Ureter (tissue), 1 donor: ENCODE data around the gene WDR83. TPM values are rescaled to one million over a fixed set of nuclear protein-coding genes. Genes with fewer than 3 reads are reported as not detected.
"Not testable (repeated sequence)": the region's sequence is repeated elsewhere in the genome, so short reads cannot be mapped to it uniquely, and the experiment has no call there.

ENCODE experiments used
- DNase-seq: peaks from one replicate; pipeline ENCODE4 v3.0.0-alpha.2; 2020; ENCODE audit warnings: low spot score
- total RNA-seq: library from RNA; stranded (reverse); gene quantifications from one replicate; pipeline ENCODE4 v1.2.4, GENCODE V29; 2023
- donor health status: DM: yes; HTN: yes; CAD: no.

WDR83 gene
- 11.0 TPM for total RNA-seq

- DNase-seq, result peak; percentile 77
These were observed at the start of gene WDR83, which contains the start of gene MAN2B1 for GRCh38 chr19:12666265-12667048. TSS of gene WDR83 (plus strand) at chr19:12666807. CDS start at chr19:12669791, 2,984 bp downstream. TSS of gene MAN2B1 (minus strand) at chr19:12666742. CDS start at chr19:12666701, 41 bp downstream.

GRCh38 chr19:12617646-12618045 lies 49.0 kb upstream of the WDR83 start:
- no peak for DNase-seq

DNA sequence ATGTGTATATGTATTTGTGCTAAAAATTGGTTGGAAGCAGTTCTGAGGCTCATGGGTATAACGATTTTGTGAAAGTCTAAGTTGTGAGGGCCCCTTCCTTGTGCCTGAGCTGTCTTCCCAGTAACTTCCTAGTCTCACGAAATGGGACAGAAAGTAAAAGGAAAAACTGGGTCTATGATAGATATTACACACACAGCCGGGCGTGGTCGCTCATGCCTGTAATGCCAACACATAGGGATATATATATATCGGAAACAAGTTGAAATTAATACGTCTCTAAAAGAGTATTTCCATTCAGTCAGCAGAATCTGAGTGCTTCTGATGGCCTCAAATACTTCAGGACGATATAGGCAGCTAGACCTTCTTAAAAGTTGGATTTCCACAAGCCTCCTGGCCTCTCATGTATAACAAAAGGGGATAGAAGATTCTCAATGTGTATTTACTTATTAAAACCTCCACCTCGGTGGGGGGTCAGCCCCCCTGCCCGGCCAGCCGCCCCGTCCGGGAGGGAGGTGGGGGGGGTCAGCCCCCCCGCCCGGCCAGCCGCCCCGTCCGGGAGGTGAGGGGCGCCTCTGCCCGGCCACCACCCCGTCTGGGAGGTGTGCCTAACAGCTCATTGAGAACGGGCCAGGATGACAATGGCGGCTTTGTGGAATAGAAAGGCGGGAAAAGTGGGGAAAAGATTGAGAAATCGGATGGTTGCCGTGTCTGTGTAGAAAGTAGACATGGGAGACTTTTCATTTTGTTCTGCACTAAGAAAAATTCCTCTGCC lies 45.2 kb upstream of the WDR83 start:
- not testable (repeated sequence) for DNase-seq

- no peak for DNase-seq
These were observed 43.1 kb upstream of the WDR83 start for GRCh38 chr19:12623361-12624031.

- no peak for DNase-seq
These were observed 39.6 kb upstream of the WDR83 start for GRCh38 chr19:12626958-12627357.

GRCh38 chr19:12628040-12629022 lies 38.3 kb upstream of the WDR83 start:
- DNase-seq, result no peak

- DNase-seq, result no peak
These were observed 37.4 kb upstream of the WDR83 start for GRCh38 chr19:12629215-12629614.

DNA sequence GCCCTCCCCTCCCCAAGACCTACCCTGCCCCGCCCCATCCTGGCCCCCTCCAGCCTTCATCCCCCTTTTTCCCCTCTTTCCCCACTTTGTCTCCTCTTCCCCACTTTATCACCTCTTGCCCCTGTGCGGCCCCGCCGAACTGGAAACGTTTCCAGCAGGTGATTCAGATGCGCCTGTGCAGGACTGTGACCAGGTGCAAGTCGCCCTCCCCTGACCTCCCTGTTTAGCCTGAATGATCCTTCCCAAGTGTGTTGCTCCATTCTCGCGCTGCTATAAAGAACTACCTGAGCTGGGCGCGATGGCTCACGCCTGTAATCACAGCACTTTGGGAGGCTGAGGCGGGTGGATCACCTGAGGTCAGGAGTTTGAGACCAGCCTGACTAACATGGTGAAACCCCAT lies 30.0 kb upstream of the WDR83 start:
- DNase-seq, result no peak

DNA sequence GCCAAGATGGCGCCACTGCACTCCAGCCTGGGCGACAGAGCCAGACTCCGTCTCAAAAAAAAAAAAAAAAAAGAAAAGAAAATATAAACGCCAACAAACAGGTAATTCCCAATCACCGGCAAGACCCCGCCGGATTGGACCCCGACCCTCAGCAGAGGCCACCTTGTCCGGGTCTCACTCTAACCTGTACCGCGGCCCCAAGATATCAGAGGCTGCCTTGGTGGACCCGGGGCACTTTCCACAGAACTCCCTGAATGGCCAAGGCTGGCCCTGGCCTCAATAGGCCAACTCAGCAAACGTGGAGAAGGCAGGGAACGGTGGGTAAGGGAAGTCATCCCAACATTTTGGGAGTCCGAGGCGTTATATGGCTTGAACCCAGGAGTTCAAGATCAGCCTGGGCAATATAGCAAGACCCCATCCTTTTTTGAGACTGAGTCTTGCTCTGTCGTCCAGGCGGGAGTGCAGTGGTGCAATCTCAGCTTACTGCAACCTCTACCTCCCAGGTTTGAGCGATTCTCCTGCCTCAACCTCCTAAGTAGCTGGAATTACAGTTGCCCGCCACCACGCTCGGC lies 27.9 kb upstream of the WDR83 start:
- no peak for DNase-seq

GRCh38 chr19:12639901-12640613 lies 26.6 kb upstream of the WDR83 start:
- DNase-seq, result peak; percentile 87

DNA sequence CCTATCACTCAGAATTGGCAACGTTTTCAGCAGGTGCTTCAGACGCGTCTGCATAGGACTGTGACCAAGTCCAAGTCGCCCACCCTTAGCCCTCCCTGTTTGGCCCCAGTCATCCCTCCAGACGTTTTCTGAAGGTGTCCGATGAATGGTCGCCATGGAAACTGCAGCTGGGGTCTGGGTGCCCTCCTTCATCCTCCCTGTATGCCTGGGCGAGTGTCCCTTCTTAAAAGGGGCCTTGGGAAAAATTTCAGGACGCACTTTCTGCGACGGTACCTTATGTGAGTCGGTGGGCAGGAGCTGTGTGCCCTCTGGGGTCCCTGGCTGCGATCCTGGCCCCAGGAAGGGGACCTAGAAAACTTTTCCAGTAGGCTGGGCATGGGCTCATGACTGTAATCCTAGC lies 25.2 kb upstream of the WDR83 start:
- DNase-seq, result no peak

DNA sequence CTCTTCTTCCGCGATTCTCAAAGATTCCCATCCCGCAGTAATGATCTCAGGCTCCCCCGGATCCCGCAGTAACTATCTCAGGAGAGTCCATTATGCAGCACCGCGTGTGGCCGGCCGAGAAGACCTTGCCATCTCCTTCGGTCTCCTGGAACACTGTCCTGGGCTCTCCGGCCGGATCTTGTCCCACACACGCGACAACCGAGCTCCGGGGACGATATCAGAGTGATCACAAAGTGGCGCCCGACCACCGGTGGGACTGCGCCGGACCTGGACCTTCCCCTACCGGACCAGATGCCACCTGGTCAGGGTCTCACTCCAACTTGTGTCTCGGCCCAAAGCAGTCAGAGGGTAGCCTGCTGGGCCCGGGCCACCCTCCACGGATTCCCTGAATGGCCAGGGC lies 24.1 kb upstream of the WDR83 start:
- DNase-seq, result no peak

DNA sequence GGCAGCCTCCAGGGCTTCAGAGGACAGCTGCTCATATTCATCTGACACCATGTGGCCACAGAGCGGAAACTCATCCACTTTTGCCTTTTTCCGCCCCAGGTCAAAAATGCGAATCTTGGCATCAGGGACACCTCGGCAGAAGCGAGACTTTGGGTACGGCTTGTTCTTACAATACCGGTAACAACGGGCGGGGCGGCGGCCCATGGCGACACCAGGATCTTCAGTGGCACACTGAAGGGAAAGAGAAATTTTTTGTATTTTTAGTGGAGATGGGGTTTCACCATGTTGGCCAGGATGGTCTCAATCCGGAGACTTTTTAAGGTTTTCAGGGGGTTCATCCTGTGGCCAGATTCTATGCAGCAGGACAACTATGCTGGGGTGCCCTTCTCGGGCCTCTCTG lies 22.9 kb upstream of the WDR83 start:
- DNase-seq, result not testable (repeated sequence)

- DNase-seq, result no peak
These were observed 20.1 kb upstream of the WDR83 start for GRCh38 chr19:12646551-12646950.

DNA sequence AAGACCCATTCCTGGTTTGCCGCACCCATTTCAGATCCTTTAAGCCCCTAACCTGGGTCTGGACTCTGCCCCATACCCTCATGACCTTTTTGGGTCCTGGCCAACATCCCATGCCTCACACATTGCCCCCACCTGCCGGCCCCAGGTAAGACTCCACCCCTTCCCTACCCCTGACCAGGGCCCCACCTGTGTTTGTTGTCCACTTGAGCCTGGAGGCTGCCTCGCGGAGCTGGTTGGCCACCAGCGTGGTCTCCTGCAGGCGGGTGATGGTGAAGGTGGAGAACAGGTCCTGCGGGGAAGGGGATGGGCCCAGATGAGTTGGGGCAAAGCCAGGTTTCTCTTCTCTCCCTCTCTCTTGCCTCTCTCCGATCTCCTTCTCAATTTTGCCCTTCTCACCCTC lies 19.6 kb upstream of the WDR83 start:
- no peak for DNase-seq

- peak; percentile 77 for DNase-seq
These were observed 19.0 kb upstream of the WDR83 start for GRCh38 chr19:12647490-12648071.

- no peak for DNase-seq
These were observed 18.5 kb upstream of the WDR83 start for GRCh38 chr19:12648088-12648487.

- no peak for DNase-seq
These were observed 16.7 kb upstream of the WDR83 start for GRCh38 chr19:12649941-12650340.

- no peak for DNase-seq
These were observed 14.4 kb upstream of the WDR83 start for GRCh38 chr19:12652219-12652618.

- DNase-seq, result no peak
These were observed 11.1 kb upstream of the WDR83 start for GRCh38 chr19:12655546-12655945.
